Measurements from ENCODE around the gene TRABD2B.

Gene TRABD2B

DNA sequence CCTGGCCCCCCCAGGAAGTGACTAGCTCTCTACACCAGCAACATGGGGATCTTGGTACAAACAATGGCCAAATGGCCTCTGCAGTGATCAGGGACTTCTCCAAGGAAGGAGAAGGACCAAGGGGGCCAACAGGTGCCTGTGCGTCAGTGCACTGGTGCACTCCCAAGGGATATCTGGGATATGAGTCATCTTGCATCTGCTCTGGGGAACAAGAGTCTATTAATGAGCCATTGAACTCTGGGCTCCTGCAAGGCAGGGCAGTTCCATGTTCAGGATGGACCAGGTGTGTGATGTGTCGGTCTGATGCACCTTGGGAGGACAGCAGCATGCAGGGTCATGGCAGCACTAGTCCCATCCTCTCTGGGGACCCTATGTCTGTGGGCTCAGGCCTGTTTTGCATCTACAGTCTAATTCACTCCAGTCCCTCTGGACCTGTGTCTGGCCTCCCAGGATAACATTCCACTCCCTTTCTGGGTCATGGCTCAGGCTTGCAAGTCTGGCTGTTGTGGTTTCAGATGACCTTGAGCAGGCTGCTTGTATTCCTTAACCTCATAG is 125.3 kb downstream of the TRABD2B start:
- DNase-seq, result no peak

DNA sequence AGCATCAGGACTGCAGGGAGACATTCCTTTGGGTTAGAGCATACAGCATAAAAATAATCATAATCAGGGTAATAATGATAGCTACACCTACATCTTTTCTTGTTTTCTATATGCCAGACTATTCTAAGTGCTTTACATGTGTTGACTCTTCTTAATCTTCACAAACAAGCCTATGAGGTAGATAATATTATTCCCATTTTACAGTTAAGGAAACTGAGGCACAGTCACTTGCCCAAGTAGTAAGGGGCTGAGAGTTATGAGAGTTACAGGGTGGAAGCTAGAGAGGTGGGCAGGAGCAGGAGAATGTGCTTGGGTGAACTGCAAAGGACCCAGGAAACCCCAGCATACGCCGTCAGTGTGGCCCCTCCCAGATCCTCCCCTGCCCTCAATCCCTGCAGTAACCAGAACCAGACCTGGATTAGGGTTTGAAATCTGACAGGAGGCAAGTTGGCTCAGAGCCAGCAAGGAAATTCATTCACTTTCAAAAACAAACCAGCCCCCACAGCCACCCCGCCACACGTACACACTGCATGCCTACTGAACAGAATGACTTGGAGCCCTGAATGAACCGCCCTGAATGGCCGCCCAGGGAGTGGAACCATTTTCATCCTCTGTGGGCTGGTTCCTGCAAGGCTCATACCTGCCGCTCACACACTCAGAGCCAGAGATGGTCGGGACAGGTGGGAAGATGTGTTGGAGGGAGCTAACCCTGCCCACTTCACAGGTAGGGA is 126.1 kb downstream of the TRABD2B start:
- DNase-seq, result no peak

DNA sequence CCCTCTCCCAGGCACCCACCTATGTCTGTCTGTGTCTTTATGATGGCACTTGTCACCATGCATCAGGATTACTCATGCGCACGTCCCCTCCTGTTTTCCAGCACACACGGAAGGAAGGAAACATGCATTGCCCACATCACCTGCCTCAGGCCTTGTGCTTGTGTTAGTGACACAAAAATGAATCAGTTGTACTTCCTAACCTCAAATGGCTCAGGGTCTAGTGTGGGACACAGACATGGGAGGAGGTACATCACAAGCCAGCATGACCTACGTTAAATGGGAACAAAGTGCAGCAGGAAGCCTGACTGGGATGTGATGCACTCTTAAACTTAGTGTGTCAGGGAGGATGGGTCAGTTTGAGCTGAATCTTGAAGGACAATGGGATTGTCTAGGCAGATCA is 126.7 kb downstream of the TRABD2B start:
- no peak for DNase-seq

GRCh38 chr1:47868348-47868676 is 128.9 kb downstream of the TRABD2B start:
- no peak for DNase-seq

DNA sequence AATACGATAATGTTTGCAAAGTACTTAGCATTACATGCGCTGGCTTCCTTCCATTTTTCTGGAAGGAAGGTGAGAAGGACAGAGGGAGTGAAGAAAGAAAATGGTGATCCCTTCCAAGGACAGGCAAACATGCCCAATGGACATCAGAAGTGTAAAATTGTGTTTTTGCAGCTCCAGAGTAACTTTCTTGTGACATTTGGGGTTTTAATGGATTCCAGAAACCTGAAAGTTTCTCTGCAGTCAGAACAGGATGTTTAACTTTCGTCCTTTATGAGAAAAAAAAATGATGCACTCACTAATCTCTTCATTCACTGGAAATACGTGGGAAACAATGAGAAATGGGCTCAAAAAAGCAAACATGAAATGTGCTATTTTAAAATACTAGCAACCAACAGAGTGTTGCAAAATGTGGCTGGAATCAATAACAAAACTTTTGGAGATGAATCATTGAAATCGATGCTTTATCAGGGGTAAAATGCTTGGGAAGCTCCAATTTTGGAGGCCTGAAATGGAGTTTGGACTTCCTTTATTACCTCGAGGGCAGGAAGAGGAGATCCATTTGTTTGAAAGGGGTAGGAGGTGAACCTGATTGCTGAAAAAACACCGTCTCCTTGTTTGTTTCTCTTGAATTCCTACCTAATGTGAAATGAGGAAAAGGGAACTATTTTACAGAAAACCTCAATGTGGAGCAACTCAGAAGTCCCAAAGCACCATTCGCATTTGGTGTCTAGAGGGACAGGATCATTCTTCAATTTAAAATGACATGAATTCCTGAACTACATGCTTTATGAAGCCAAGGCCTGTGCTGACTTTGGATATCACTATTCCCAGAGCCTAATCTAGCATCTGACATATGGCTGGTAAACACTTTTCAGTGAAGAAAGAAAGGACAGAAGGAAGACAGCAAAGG is 129.5 kb downstream of the TRABD2B start:
- no peak for DNase-seq

- DNase-seq, result no peak
Measured at GRCh38 chr1:47866601-47867437, 130.4 kb downstream of the TRABD2B start.

DNA sequence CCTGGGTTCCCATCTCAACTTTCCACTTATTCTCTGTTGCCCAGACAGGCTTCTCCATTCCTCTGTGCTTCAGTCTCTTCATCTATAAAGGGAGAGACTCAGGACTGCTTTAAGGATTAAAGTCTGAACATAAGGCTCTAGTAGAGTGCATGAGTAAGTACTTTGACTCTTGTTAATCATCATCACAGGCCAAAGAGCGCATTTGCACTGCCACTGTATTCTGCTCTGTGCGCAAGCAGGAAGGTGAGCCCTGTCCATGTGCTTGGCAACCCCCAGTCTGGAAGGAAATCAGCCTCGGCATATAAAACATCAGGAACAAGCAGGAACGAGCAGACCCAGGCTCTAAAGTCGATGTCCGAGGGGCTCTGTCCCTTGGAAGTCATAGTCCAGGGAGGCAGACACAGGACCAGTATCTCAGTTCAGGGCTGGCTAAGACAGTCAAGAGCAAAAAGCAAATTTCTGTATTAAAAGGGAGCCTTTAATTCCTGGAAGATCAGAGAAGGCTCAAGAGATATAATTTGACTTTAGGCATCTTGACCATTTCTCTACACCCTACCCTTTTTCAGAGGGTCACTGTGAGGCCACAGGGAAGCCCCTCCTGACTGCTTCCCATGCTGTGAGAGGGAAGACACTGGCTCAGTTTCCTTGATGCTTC is 131.2 kb downstream of the TRABD2B start:
- DNase-seq, result no peak

DNA sequence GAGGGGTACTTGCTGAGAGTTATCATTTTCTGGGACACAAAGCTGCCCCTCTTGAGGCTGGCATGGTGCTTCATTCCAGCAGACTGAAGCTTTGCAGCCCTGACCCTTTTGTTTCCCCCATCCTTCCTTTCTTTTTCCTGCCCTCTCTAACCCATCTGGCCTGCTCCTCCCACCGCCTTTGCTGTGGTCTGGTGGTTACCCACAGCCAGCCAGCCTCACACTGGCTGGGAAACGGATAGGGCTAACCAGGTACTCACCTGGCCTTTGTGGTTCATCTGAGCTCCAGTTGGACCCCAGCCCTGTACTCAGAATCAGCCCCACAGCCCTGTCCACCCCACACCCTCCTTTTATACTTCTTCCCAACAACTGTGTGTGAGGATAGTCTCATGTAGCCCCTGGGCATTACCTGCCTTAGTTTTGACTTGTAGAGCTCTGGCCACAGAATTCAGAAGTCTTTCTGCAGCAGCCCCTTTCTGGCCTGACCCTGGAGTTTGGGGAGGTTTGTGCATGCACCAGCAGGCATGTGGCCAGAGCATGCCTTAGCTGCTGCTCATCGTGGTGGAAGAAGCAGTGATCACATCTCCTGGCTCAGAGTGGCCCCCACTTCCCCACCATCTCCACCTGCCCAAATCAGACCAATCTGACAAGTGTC is 138.0 kb downstream of the TRABD2B start:
- no peak for DNase-seq

- DNase-seq, result no peak
Measured at GRCh38 chr1:47856996-47857395, 140.2 kb downstream of the TRABD2B start.

DNA sequence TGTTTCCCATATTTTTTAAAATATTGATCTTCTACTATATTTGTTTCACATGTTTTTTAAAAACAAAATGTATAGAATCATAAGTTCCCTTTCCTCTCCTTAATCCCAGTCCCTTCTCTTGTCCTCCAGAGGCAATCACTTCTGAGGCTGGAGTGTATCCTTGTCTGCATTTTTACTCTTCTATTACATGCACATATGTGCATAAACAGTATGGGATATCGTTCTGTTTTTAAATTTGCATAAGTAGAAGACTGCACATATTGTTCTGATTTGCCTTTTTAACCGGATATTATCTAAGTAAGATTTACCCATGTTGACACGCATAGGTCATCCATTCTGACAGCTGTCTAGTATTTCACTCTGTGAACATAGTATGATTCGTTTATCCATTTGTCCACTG is 142.0 kb downstream of the TRABD2B start:
- no peak for DNase-seq

DNA sequence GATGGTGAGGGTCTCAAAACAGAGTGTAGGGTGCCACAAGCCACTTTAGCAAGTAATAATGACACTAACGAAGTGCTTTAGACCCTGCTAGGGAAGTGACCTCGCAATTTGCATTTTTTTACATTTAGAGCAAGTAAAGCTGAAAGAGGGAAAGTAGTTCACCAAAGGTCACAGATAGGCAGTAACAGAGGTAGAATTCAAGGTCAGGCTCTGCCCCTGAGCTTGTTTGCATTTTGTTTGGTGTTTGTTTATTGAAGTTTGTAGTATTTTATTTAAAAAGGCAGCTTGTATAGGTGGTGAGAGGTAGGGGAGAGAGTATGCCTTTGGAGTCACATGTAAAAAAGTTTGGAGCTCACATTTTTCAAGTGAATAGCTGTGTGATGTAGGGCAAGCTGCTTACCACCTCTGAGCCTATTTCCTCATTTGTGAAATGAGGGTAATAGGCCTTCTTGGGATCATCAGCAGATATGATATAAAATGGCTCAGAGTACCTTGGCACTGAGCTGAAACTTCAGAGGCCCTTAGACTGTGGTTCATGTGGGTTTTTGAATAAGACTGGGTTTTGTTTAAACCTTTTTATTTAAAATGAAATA is 142.5 kb downstream of the TRABD2B start:
- no peak for DNase-seq

- DNase-seq, result no peak
Measured at GRCh38 chr1:47853852-47854251, 143.3 kb downstream of the TRABD2B start.

DNA sequence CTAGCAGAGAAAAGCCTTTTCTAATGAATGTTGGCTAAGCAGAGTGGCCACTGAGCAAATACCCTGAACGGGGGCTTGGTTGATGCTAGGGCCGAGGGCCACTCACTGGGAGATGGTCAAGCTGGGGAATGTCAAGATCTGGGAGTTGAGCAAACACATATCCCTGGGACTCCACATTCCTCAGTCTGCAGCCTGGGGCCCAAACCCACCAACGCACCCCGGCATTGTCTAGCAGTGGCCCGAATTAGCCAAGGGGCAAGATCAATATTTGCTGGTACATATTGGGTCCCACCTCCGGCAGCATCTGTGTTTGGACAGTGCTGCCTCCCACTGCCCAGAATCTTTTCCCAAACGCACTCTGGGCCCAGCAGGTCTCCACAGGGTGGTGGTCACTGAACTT is 144.1 kb downstream of the TRABD2B start:
- no peak for DNase-seq

- no peak for DNase-seq
Measured at GRCh38 chr1:47852006-47852718, 145.0 kb downstream of the TRABD2B start.

- no peak for DNase-seq
Measured at GRCh38 chr1:47850451-47850850, 146.7 kb downstream of the TRABD2B start.

- DNase-seq, result no peak
Measured at GRCh38 chr1:47849591-47850261, 147.5 kb downstream of the TRABD2B start.

GRCh38 chr1:47849005-47849521 is 148.1 kb downstream of the TRABD2B start:
- no peak for DNase-seq

DNA sequence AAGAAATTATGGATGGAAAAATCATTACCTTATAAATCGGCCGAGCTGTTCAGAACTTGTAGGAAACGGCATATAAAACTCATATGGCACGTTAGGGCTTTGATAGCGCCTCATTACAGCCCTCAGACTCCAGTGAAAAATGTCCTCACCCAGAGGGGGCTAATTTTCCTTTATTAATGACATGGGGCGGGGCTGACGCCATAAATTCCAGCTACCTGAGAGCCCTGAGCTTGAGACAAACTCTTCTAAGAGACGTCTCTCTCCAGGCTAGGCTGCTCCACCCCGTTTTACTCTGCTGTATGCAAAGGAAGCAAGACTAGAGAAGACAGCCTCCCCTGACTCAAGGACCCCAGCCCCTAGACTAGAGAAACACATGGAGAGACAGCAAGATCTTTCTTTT is 149.4 kb downstream of the TRABD2B start:
- no peak for DNase-seq

GRCh38 chr1:47844558-47844955 is 152.6 kb downstream of the TRABD2B start:
- DNase-seq, result no peak
